GM18951 (cell line): ENCODE results near the gene ATP5PB.

Experiments used
- POLR2A ChIP-seq: IDR thresholded peaks from 4 replicates; pipeline ENCODE4 v1.6.1; 2011; ENCODE audit warnings: mild to moderate bottlenecking; ENCODE audit not compliant: insufficient read length, insufficient read depth; ENCODE audit errors: extremely low read depth
- in situ Hi-C: fragments of 300-500 bp; cut with MboI; formaldehyde crosslinking; loops from one replicate; pipeline ENCODE4 v1.12.0; 2022; ENCODE audit warnings: low sequenced_read_pairs, mixed read lengths, inconsistent platforms; ENCODE audit not compliant: unreplicated experiment

ATP5PB gene

DNA sequence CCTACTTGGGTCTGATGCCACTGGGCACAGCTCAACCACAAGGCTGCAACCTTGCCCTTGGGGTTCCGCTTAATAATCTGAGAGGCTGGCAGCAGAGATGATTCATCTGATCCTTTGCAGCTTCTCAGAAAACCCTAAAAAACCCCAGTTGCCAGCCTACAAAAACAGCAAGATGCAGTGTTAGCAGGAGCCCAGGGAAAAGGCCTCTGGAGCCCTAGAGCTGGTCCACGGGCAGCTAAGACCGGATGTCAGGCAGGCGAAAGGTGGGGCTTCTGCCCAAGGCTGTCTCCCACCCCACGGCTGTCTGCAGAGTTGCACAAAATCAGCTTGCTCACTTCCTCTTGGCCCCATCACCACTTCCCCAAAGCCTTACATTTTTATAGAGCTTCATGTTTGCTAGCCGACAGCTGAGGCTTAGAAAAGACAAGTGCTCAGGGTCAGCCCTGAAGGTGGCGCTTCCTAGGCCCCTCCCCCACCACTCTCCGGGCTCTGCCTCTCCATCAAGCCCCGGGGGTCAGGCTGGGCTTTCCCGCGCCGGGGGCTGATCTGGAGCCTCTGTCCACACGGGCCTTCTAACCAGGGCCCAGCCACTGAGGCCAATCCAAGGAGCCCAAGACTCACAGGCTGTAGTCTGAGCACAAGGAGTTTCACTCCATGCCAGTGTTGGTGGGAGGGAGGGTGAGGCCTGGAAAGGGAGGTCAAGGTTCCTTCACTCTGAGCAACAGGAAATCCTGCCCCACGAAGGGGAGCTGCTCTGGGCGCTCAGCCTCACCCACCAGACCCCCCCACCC is 58.3 kb downstream of the ATP5PB start:
- in situ Hi-C loops: loop anchor here (10.0 kb wide), 1 partner anchor 147 kb away; no protein-coding TSS in a partner anchor
- peak; percentile 54 for TF ChIP-seq POLR2A

DNA sequence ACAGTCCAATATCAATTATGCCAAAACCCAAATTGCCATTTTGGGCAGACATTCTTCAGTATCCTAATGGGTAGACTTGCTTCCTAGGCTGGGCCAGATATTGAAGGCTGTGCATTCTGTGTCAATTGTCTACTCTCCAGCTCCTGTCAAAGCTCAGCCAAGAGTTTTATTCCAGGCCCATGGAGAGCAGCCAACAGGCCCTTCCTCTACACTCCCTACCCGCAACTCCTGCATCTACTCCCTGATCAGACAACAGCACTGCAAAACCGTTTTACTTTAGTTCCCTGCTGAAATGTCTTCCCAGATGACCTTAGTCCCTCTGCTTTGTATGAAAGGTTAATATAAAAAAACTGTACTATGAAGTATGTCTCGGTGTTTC is 60.7 kb downstream of the ATP5PB start:
- in situ Hi-C loops: loop anchor here (10.0 kb wide), 1 partner anchor 145 kb away; no protein-coding TSS in a partner anchor
- TF ChIP-seq POLR2A: no peak

DNA sequence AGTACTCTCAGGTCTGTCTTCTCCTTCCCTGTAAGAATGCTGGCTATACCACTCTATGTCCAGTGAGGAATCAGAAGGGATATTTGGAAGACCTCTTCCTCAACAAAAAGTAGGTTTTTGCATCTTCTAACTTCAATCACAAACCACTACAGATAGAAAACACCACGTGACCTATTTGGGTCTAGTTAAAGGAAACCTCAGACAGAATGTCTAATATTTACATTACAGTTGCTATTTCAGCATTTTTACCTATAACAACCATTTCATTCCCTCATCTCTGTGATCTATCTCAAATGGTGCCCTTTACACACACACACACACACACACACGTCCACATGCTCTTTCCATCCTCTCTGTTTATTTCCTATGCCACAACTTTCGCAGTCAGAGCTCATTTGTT is 62.1 kb downstream of the ATP5PB start:
- no peak for TF ChIP-seq POLR2A

More for the DNA sequence above, 62.1 kb downstream of the ATP5PB start:
- in situ Hi-C loops: no loop called here
